HEK293T (cell line): Measurements from ENCODE around the gene SGMS1.

ENCODE experiments used
- CTCF ChIA-PET: fragments of 350-600 bp; formaldehyde crosslinking; extraction: SDS; loops from one replicate; lab custom pipeline; 2021; ENCODE audit warnings: antibody characterized with exemption, inconsistent platforms; lab: Yijun Ruan, JAX
- POLR2A ChIA-PET: fragments of 350-600 bp; formaldehyde crosslinking; extraction: SDS; loops from one replicate; lab custom pipeline; 2020; ENCODE audit warnings: antibody characterized with exemption, inconsistent platforms; lab: Yijun Ruan, JAX
- DNase-seq: peaks from one replicate; pipeline ENCODE4 v3.0.0; 2012; ENCODE audit warnings: mixed read lengths; ENCODE audit errors: extremely low spot score
- ARNT ChIP-seq: fragments of 450-650 bp; IDR thresholded peaks from 2 replicates; pipeline ENCODE4 v1.6.1; 2017; ENCODE audit warnings: mild to moderate bottlenecking
- BHLHE40 ChIP-seq: fragments of 450-650 bp; IDR thresholded peaks from 2 replicates; pipeline ENCODE4 v1.6.1; 2016; ENCODE audit warnings: mild to moderate bottlenecking, moderate library complexity, borderline replicate concordance
- CTBP1 ChIP-seq: fragments of 450-650 bp; IDR thresholded peaks from 2 replicates; pipeline ENCODE4 v1.6.1; 2016; ENCODE audit warnings: borderline replicate concordance
- ELF4 ChIP-seq: fragments of 450-650 bp; IDR thresholded peaks from 2 replicates; pipeline ENCODE4 v1.6.1; 2017; ENCODE audit warnings: antibody characterized with exemption
- FOXA1 ChIP-seq: fragments of 450-650 bp; IDR thresholded peaks from 2 replicates; pipeline ENCODE4 v1.6.1; 2016; ENCODE audit warnings: mild to moderate bottlenecking
- FOXK2 ChIP-seq: fragments of 450-650 bp; IDR thresholded peaks from 2 replicates; pipeline ENCODE4 v1.6.1; 2016; ENCODE audit warnings: mild to moderate bottlenecking
- FOXM1 ChIP-seq: fragments of 450-650 bp; IDR thresholded peaks from 2 replicates; pipeline ENCODE4 v1.6.1; 2017; ENCODE audit warnings: mild to moderate bottlenecking, borderline replicate concordance
- HDGF ChIP-seq: fragments of 450-650 bp; IDR thresholded peaks from 2 replicates; pipeline ENCODE4 v1.6.1; 2017; ENCODE audit warnings: antibody characterized with exemption, borderline replicate concordance
- L3MBTL2 ChIP-seq: fragments of 450-650 bp; conservative IDR thresholded peaks from 2 replicates; pipeline ENCODE4 v1.6.1; 2016; ENCODE audit warnings: mild to moderate bottlenecking
- LEF1 ChIP-seq: fragments of 450-650 bp; IDR thresholded peaks from 2 replicates; pipeline ENCODE4 v1.6.1; 2017; ENCODE audit warnings: mild to moderate bottlenecking, borderline replicate concordance
- NFRKB ChIP-seq: fragments of 450-650 bp; IDR thresholded peaks from 2 replicates; pipeline ENCODE4 v1.6.1; 2016; ENCODE audit warnings: mild to moderate bottlenecking, moderate library complexity
- PKNOX1 ChIP-seq: fragments of 450-650 bp; IDR thresholded peaks from 2 replicates; pipeline ENCODE4 v1.6.1; 2016
- SP1 ChIP-seq: fragments of 450-650 bp; IDR thresholded peaks from 2 replicates; pipeline ENCODE4 v1.6.1; 2017
- SUZ12 ChIP-seq: fragments of 450-650 bp; IDR thresholded peaks from 2 replicates; pipeline ENCODE4 v1.6.1; 2016; ENCODE audit warnings: mild to moderate bottlenecking
- TARDBP ChIP-seq: fragments of 450-650 bp; IDR thresholded peaks from 2 replicates; pipeline ENCODE4 v1.6.1; 2016
- ZNF384 ChIP-seq: fragments of 450-650 bp; IDR thresholded peaks from 2 replicates; pipeline ENCODE4 v1.6.1; 2016

Gene SGMS1

GRCh38 chr10:50610368-50610767 is 13.4 kb downstream of the SGMS1 start:
- DNase-seq, result no peak
- ChIA-PET POLR2A (no interaction called here), CTCF (no interaction called here)
- TF ChIP-seq BHLHE40, result no peak
- no peak for TF ChIP-seq HDGF

GRCh38 chr10:50607356-50607925 is 16.3 kb downstream of the SGMS1 start:
- ChIA-PET POLR2A (no interaction called here), CTCF (interaction anchor here (1.2 kb wide), 1 partner anchor 52 kb away, joined by 3 read pairs; no protein-coding TSS in a partner anchor)
- DNase-seq, result no peak
- TF ChIP-seq ARNT (no peak), BHLHE40 (no peak), ZNF384 (no peak), L3MBTL2 (no peak), LEF1 (no peak), HDGF (no peak), NFRKB (no peak), FOXA1 (no peak), PKNOX1 (no peak), CTBP1 (no peak), ELF4 (no peak), FOXM1 (no peak), SUZ12 (no peak)

- no peak for DNase-seq
- ChIA-PET CTCF (no interaction called here), POLR2A (no interaction called here)
- TF ChIP-seq NFRKB (no peak), ZNF384 (no peak), SP1 (no peak), LEF1 (no peak), TARDBP (no peak), FOXM1 (no peak)
These were observed 17.8 kb downstream of the SGMS1 start for GRCh38 chr10:50605951-50606270.

- ChIA-PET POLR2A (interaction anchor here (1.1 to 1.4 kb wide), 2 partner anchors 16 to 19 kb away, joined by 4 read pairs; no protein-coding TSS in a partner anchor), CTCF (interaction anchor here (0.6 to 0.9 kb wide), 2 partner anchors 8 to 345 kb away, joined by 3 to 4 read pairs; no protein-coding TSS in a partner anchor)
- DNase-seq, result no peak
- TF ChIP-seq LEF1, result no peak
- TF ChIP-seq SP1, result no peak
- TF ChIP-seq PKNOX1, result no peak
- no peak for TF ChIP-seq ZNF384
- no peak for TF ChIP-seq FOXA1
These were observed 18.3 kb downstream of the SGMS1 start for GRCh38 chr10:50605269-50605950.

- ChIA-PET POLR2A (interaction anchor here (1.1 to 1.4 kb wide), 2 partner anchors 17 to 20 kb away, joined by 4 read pairs; no protein-coding TSS in a partner anchor), CTCF (interaction anchor here (0.9 kb wide), 1 partner anchor 9 kb away, joined by 4 read pairs; no protein-coding TSS in a partner anchor)
- DNase-seq, result no peak
- TF ChIP-seq LEF1 (no peak), SUZ12 (no peak), BHLHE40 (no peak), HDGF (no peak), FOXM1 (no peak), ZNF384 (no peak), FOXA1 (no peak), ELF4 (no peak), L3MBTL2 (no peak), NFRKB (no peak), SP1 (no peak)
These were observed 18.9 kb downstream of the SGMS1 start for GRCh38 chr10:50604809-50605208.

- CTCF ChIA-PET, result interaction anchor here (0.6 kb wide), 1 partner anchor 244 kb away, joined by 5 read pairs; no protein-coding TSS in a partner anchor
These were observed 19.6 kb downstream of the SGMS1 start for GRCh38 chr10:50604049-50604640.

More at GRCh38 chr10:50604049-50604640, 19.6 kb downstream of the SGMS1 start:
- POLR2A ChIA-PET, result interaction anchor here (1.4 kb wide), 1 partner anchor 17 kb away, joined by 4 read pairs; no protein-coding TSS in a partner anchor
- no peak for DNase-seq
- no peak for TF ChIP-seq ARNT
- TF ChIP-seq NFRKB, result no peak
- no peak for TF ChIP-seq LEF1
- TF ChIP-seq ZNF384, result no peak
- TF ChIP-seq ELF4, result no peak
- TF ChIP-seq FOXA1, result no peak
- no peak for TF ChIP-seq FOXM1
- no peak for TF ChIP-seq HDGF
- TF ChIP-seq FOXK2, result no peak
- TF ChIP-seq TARDBP, result no peak
- no peak for TF ChIP-seq CTBP1
- TF ChIP-seq PKNOX1, result no peak
- TF ChIP-seq L3MBTL2, result no peak
- TF ChIP-seq SUZ12, result no peak
- TF ChIP-seq SP1, result no peak
- TF ChIP-seq BHLHE40, result no peak
